CD1c-positive myeloid dendritic cell (primary cell): ENCODE results near the gene CDH26.

Experiments used
- DNase-seq: peaks from one replicate; pipeline ENCODE4 v3.0.0-alpha.2; 2016; ENCODE audit errors: extremely low spot score

The CDH26 gene

GRCh38 chr20:60046436-60046835, 88.2 kb downstream of the CDH26 start:
- no peak for DNase-seq

DNA sequence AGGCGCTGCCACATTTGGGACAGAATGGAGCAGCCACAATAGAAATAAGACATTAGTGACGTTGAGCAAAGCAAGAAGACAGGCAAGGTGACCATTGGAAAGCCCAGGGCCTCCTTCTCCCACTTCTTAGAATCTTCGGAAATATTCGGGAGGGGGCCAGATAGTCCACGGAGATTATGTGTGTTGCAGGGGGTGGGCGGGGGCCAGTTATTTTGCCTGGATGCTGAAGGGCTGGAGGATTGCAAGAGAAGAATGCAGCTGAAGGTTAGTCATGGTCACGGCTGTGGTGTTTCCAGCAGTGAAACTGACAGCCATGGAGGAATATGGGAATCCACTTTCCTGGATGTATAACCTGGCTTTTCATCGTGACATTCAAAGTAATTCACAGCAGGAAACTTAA, 88.6 kb downstream of the CDH26 start:
- no peak for DNase-seq

GRCh38 chr20:60048634-60049521, 90.7 kb downstream of the CDH26 start:
- DNase-seq = no peak

DNA sequence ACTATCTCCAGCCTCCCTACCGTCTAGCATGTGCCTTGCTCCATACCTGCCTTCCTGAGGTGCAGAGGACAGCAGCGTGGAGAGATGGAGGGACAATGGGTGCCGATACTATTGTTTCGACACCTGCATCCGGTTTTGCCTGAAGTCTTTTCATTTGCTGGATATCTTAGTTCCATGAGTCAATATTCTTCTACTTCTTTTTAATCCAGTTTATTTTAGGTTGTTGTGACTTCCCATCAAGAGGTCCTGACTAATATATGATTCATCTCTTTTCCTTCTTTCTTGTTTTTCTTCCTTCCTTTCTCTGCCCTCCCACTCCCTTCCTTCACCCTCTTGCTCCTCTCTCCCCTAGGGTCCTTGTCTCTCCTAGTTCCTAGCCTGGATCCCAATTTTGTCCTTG, 91.4 kb downstream of the CDH26 start:
- no peak for DNase-seq

DNA sequence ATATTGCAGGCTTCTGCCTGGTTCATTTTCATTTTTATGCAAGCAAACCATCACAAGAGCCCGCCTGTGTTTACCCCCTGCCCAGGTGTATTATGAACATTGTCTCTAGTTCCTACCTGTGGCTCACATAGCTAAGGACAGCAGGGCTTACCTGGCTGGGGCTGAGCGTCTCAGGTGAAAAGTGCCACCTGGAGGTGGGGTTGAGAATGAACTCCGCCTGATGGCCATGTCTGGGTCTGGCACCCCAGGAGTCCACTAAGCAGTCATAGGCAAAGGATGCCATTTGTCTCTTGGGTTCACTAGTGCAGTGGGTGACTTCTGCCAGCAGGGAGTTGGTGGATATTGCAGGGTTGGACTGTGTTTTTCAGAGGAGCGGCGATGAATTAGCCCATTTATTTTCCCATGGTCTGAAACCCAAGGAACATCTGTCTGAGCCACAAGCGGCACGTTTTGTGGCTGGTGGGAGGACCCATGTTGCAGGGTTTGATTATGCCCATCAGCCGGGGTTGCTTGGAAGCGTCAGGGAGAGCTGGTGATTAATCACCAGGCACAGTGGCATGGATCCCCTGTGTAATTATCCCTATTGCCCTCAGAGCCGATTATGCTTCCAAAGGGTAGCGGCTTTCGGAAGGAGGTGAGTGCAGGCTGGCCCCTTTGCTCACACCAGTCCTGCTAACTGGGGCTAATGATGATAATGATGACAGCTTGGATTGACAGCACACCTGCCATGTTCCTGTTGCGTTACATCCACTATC, 92.1 kb downstream of the CDH26 start:
- no peak for DNase-seq

DNA sequence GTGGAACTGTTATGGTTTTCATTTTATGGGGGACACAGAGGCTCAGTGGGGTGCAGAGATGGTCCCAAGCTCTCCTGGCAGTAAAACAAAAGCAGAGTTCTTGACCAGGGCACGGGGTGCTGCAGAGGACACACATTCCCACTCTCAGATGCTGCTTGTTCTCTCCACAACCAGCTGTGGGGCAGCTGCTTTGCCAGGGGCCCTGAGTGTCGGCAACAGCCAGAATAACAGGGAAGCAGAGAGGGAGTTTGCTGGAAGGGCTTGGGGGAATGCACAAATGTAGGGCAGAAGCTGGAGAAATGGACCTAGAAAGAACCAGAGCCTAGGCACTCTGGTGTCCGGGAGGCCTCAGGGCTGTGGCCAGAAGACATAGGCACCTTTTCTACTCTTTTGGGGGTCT, 93.7 kb downstream of the CDH26 start:
- DNase-seq = no peak

DNA sequence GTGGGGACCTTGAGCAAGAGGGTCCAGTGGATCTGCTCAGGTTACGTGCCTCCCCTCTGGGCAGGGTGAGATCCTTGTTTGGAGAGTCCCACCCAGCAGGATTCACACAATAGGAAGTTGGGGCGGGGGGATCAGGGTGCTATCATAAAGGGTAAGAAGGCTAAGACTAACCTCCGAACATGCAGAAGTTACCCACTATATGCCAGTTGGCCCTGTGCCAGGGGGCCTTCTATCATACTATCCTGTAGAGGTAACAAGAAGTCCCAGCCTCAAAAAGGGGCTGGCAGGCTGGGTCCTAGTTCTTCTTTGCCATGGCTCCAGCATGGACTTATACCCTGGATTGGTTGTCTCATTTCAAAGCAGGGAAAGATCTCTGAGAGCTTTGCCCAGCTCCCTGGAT, 94.1 kb downstream of the CDH26 start:
- DNase-seq = no peak

DNA sequence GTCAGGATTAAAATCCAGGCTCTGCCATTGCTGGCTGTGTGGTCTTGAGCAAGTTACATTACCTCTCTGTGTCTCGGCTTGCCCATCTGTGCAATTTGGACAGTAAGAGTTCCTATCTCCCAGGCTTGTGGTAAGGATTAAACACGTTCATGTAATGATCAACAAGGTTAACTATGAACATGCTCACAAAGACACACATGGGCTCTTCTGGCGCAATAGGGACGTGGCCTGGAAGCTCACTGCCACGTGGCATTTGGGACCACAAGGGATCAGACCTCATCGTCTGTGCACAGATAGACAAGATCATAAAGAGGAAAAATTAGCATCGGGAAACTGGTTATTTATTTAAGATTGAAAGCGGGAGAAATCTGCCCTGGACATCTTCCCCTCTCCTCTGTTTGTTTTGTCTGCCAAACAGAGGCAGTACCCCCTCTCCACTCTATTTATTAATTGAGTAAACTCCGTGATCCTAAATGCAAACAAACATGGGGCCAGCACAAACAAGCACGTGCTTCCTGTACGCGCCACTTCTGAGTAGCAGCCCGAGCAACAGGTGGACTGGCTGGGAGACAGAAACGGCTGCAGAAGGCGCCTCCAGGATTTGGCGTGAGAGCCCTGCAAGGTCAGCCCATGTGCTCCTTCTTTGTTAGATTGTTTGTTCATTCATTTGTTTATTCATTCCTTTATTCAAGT, 95.0 kb downstream of the CDH26 start:
- DNase-seq = no peak

- no peak for DNase-seq
Observed at GRCh38 chr20:60053818-60054190, 95.6 kb downstream of the CDH26 start.

- peak; percentile 25 for DNase-seq
Observed at GRCh38 chr20:60054716-60055634, 96.8 kb downstream of the CDH26 start.

- peak; percentile 78 for DNase-seq
Observed at GRCh38 chr20:60055740-60056139, 97.5 kb downstream of the CDH26 start.

GRCh38 chr20:60056407-60057122, 98.3 kb downstream of the CDH26 start:
- DNase-seq = no peak

DNA sequence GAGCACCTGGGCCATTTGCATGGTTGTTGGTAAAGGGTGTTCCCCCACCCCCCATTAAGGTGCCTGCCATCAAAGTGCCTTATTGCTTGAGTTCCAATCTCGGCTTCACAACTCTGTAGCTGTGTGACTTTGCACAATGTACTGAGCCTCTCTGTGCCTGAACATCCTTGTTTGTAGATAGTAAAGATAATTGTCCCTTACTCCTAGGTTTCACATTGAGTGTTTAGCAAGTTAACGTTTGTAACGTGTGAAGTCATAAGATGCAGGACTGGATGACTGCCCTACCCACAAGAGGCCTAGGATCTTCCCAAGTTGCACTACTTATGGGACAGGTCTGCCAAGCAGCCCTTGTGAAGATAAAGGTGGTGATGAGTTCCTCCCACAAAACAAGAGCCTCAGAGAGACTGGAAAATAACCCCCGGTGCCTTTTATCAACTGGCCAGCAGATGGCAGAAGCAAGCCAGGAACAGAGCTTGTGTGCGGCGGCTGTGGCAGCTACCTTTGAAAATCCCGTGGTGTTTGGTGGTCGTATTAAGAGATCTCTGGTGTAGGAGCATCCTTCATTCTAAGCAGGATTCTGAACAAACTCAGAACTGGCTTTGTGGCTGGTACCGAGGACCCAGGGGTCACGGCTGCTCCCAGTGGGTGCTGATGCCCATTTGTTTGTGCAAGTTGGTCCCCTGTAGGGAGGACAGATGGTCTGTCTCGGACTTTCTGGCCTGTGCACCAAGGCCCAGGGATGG, 99.1 kb downstream of the CDH26 start:
- peak; percentile 79 for DNase-seq

- DNase-seq = peak; percentile 60
Observed at GRCh38 chr20:60057866-60058807, 99.9 kb downstream of the CDH26 start.

DNA sequence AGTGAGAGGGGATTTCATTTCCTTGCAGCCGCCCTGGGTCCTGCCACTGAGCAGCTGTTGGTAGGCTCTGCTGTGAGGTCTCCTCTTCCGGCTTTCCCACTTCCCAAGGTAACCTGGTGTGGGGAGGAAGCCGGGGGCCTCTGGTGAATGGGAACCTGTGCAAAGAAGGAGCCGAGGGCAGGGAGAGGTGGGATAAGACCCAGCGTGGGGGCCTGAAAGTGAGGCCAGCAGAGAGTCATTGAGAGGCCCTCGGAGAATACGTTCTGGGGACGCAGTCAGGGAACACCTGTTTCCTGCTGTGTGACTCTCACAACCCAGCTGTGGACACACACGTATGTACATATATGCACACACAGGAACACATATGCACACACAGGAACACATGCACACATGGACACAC, 100.7 kb downstream of the CDH26 start:
- no peak for DNase-seq

GRCh38 chr20:60060006-60060557, 101.9 kb downstream of the CDH26 start:
- no peak for DNase-seq

- DNase-seq = no peak
Observed at GRCh38 chr20:60060593-60060992, 102.4 kb downstream of the CDH26 start.

- DNase-seq = no peak
Observed at GRCh38 chr20:60062431-60063047, 104.3 kb downstream of the CDH26 start.
